HG03571 (cell line): Measurements from ENCODE around the gene FBN1.

Source experiments
- ATAC-seq: cut with Tn5 transposase; IDR thresholded peaks from one replicate; pipeline ENCODE4 v1.9.1; 2021; ENCODE audit not compliant: unreplicated experiment

The FBN1 gene

DNA sequence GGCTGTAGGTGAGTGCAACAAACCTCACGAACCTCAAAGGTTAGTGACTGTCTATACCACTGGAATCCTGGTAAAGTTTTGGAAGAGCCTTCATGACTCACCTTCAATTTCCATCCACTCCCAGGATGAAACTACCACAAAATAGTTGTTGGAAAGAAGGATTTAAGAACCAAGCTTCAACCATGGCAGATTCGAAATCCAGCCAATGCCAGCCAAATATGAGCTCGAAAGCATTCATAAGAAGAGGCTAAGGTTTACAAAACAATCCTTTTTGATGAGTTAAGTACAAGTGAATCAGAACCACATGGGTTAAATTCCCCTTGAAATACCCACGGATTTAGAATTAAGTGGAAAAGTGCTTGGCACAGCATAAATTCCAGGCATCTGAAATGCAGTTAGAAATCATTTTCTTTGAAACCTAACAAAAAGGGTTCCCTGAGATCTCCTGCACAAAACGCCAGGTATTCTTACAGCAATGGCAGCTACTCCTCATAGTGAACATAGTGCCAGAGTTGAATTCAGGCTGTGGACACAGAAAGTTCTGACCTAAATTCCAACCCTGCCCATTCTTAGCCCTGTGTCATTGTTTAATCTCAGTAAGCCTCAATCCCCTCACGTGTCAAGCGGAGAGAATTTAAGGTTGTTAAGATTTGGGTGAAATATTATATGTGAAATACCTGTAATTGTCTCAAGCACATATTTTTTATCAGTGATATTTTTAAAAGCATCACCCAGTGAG is 89.2 kb downstream of the FBN1 start:
- no peak for ATAC-seq

DNA sequence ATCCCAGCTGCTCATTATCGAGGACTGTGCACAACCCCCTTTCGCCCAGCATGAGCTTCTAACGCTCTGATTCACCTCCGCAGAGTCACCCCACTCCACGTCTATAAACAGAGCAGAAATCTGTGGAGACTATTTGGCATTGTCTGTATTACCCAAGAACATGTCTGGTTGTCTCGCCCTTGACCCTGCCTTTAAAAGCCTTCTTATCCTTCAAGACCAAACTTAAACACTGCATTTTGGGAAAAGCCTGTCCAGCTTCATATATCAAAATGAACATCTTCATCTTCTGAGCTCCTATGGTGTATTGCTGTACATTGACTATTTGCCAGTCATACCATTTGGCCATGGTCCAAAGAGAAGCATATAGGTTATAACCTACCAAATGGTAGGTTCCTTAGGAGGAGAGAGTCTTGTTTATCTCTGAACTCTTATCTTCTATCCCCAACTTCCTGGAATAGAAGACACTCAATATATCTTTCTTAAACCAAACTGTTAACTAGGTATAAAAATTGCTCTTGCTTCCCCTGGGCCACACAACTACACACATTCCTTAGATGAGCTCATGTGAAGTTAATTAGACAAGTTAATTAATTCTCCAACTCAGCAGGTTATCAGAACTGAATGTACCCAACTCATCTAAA is 90.1 kb downstream of the FBN1 start:
- no peak for ATAC-seq

DNA sequence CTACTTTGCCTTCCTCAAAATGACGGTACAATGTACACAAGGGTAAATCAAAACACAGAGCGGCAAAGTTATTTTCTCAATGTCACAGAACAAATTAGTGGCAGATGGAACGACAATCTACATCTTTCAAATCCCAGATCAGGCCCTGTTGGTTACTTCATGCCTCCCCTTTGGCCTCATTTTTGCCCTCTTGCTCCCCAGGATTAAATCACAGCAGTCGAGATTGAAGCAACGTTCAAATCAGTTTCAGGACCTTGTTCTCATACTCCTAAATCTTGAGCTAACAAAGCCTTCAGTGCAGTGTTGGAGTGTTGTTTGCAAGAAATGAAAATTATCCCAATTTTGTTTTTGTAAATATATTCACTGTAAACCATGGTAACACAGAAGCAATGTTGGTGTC is 91.4 kb downstream of the FBN1 start:
- ATAC-seq = no peak

DNA sequence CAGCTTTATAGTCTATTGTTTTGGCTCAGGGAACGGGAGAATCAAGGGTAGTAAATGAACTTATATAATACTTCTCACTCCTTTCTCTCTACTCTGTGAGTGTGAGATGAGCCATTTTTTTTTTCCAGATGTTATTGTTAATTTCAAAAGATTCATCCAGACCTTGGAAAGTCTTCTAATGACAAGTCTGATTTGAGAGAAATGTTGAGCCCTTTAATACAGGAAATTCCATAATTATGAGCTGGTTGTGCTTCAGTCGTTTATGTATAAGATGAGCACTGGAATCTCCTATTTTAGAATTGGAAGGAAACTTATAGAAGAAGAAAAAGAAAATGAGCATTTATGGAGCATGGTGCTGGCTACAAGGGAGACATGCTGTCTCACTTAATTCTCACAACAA is 92.0 kb downstream of the FBN1 start:
- ATAC-seq = no peak

DNA sequence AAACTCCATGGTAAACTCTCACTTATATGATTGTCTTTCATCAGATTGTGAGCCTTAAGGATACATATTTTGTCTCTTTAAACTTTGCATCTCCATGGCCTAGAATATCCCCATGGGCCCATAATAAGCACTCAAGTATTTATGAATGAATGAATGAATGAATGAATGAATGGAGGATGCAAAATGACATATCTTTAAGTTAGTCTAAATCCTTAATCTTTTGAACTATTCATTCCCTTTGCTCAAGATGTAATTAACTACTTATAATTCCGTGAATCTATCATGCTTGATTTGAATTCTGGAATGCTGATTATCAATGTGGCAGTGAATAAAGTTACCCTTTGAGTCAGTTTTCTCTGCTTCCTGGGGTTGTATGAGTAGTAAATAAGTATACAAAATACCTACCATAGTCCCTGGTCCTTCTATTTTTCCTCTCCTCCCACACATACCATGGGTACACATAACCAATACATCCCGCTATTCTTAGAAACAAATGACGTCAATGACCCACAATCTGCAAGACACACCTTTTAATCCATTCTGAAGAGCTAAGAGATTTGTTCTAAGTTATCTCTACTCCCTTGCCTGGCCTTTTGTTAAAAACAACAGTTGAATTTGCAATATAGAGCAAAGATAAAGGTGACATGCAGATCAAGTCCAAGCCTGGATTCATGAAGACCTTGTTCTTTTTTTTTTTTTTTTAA is 94.5 kb downstream of the FBN1 start:
- ATAC-seq = no peak

DNA sequence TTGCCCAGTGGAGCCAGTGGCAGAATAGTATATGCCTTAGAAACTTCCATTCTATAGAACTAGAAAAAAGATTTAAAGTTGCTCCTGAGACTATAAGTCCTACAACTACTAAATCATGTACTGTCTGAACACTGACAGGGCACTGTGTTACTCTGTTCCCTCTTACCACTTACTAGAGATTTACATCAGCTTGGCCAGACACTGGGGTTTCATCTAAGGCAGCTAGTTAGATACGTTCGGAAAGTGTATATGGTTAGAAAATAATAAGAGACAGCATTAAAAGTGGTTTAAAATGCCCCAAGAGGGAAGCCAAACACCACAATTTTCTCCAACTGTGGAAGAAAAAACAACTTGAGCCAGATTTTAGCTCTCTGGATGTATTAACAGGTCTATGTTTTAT is 97.1 kb downstream of the FBN1 start:
- no peak for ATAC-seq

- no peak for ATAC-seq
Observed at GRCh38 chr15:48547286-48547685, 98.2 kb downstream of the FBN1 start.

- no peak for ATAC-seq
Observed at GRCh38 chr15:48546296-48546695, 99.2 kb downstream of the FBN1 start.

GRCh38 chr15:48544778-48545177 is 100.7 kb downstream of the FBN1 start:
- ATAC-seq = no peak

- ATAC-seq = peak; percentile 73
Observed at GRCh38 chr15:48541341-48542278, 103.9 kb downstream of the FBN1 start.

DNA sequence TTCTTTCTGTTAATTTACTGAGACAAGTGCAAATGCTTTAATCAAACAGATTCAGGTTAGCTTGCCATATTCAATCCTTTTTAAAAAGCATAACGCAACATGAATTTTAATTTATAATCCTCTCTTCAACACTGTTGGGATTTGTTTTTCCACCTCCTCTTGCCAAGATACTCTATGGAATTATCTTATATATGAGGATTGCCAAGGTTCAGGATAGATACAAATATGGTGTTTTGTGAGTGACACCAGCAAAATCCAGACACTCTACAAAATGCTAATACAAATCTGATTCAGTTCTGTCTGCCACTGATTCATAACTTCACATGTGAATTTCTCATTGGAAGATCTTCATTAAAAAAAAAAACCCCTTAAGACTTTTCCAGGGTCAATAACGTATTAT is 104.8 kb downstream of the FBN1 start:
- no peak for ATAC-seq

- ATAC-seq = no peak
Observed at GRCh38 chr15:48538941-48539340, 106.6 kb downstream of the FBN1 start.

GRCh38 chr15:48537271-48538113 is 108.0 kb downstream of the FBN1 start:
- ATAC-seq = no peak

GRCh38 chr15:48536681-48537091 is 108.8 kb downstream of the FBN1 start:
- ATAC-seq = no peak

DNA sequence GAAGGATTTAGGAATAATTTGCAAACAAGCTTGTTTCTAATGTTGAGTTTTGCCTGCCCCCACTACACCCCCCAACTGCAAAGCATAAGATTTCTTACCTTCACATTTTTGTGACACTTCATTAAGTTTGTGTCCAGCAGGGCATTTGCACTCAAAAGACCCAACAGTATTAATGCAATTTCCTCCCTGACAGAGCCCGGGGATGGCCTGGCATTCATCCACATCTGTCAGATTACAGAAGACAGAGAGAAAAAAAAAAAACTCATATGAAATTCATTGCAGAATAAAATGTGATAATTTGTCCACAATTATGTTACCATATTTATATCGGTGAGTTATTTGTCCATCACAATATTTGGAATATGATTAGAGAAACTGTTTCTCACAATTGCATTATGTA is 111.5 kb downstream of the FBN1 start:
- no peak for ATAC-seq

DNA sequence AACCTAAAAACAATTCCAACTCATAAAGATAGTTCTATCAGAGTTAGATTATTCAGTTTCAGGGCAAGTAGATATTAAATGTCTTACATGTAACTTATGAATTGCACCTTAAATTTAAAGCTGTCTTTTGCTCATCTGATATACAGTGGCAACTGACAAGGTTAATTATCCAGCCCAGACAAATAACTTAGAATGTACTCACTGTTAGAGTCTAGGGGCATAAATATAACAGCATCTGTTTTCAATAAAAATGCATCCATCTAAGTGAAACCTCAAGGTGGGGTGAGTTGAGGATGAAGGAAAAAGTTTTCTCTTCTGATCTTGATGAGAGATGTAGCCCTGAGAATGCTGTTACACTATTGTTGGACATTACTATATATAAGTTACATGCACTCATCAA is 112.6 kb downstream of the FBN1 start:
- ATAC-seq = no peak

- no peak for ATAC-seq
Observed at GRCh38 chr15:48530528-48530927, 115.0 kb downstream of the FBN1 start.

- ATAC-seq = no peak
Observed at GRCh38 chr15:48528921-48529320, 116.6 kb downstream of the FBN1 start.

DNA sequence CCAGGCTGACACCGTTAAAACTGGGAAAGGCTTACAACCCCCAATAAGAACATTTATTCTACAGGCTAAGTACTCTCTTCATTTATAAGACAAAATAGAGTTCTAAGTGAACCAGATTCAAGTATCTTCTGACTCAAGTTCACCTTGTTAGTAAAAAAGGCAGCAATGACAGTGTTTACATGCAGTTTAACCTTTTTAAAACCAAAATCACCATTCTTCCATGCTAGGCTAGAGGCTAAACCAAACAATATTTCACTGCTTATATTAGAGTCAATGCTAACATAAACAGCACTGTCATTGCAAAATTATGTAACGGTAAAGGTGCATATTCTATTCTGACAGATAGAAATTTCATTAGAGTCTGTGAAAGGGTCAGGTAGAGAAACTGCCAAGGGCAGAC is 118.0 kb downstream of the FBN1 start:
- no peak for ATAC-seq

GRCh38 chr15:48522911-48523310 is 122.6 kb downstream of the FBN1 start:
- no peak for ATAC-seq
